ENCODE results near the gene TGM4. TPM values are rescaled to one million over a fixed set of nuclear protein-coding genes. Genes with fewer than 3 reads are reported as not detected.

Gene TGM4
- total and polyA plus RNA-seq, 2 experiments from 2014 or later = not detected

GRCh38 chr3:44923632-44924456 is 49.4 kb downstream of the TGM4 start (continued):
- TF ChIP-seq ZNF462 (CRISPR knock-in tag; IDR thresholded peaks at IDR 0.05) (no peak), REST (IDR thresholded peaks at IDR 0.05; ENCODE audit: unreplicated experiment) (no peak)

- H3K4me1 ChIP-seq (ENCODE audit: insufficient read depth) = no peaks in the 10 kb centered on the region
- H3K27me3 ChIP-seq (ENCODE audit: insufficient read depth) = no peaks in the 10 kb centered on the region
- no peak overlapping the region for H3K4me3 Mint-ChIP-seq
- no peaks in the 10 kb centered on the region for H3K9me2 ChIP-seq (ENCODE audit: insufficient read depth)
- H3K27me3 Mint-ChIP-seq (ENCODE audit: insufficient read depth, low read depth, poor library complexity) = peaks cover 3% of the 10 kb centered on the region
- H3F3A ChIP-seq (replicated peaks; ENCODE audit: low read depth) = no peaks in the 10 kb centered on the region
- H2AFZ ChIP-seq = no peak overlapping the region
- no peak overlapping the region for H3K4me2 ChIP-seq
- no peaks in the 10 kb centered on the region; the same call in 1 of the 2 replicates for H4K20me1 ChIP-seq (replicated peaks; ENCODE audit: insufficient read depth)
- DNase-seq (ENCODE audit: low spot score) = no peak
- H3K36me3 Mint-ChIP-seq (ENCODE audit: low read depth) = peaks cover 18% of the 10 kb centered on the region
- no peak overlapping the region for H3K4me3 ChIP-seq
- H3K27ac Mint-ChIP-seq = no peak overlapping the region
- no peaks in the 10 kb centered on the region for H3K4me1 Mint-ChIP-seq
- no peak for TF ChIP-seq EZH2 (IDR thresholded peaks at IDR 0.05; ENCODE audit: low read depth, unreplicated experiment)
- TF ChIP-seq ZNF331 (CRISPR knock-in tag; IDR thresholded peaks at IDR 0.05; ENCODE audit: low read depth) = no peak
- no peak for TF ChIP-seq ZNF114 (CRISPR knock-in tag; IDR thresholded peaks at IDR 0.05)
- no peak for TF ChIP-seq EZH2phosphoT487 (IDR thresholded peaks at IDR 0.05; ENCODE audit: unreplicated experiment)
- TF ChIP-seq CREB1 (CRISPR knock-in tag; IDR thresholded peaks at IDR 0.05; ENCODE audit: low read depth) = no peak
- H3K27ac ChIP-seq (ENCODE audit: low read depth) = no peak overlapping the region
- H3K9me3 Mint-ChIP-seq = no peaks in the 10 kb centered on the region
- ATAC-seq = no peak
- H3K79me2 ChIP-seq (replicated peaks; ENCODE audit: insufficient read depth) = no peaks in the 10 kb centered on the region
- H3K36me3 ChIP-seq (ENCODE audit: insufficient read depth) = no peaks in the 10 kb centered on the region; the same call in 1 of the 2 replicates
These were observed 50.2 kb downstream of the TGM4 start for GRCh38 chr3:44924457-44925084.
